NT2/D1 (cell line): Measurements from ENCODE around the gene CAPZB.
"Not testable (repeated sequence)": the region's sequence is repeated elsewhere in the genome, so short reads cannot be mapped to it uniquely, and the experiment has no call there.

Experiments
- SUZ12 ChIP-seq: IDR thresholded peaks from 2 replicates; pipeline ENCODE4 v1.6.1; 2011; ENCODE audit not compliant: insufficient read length, insufficient read depth; ENCODE audit errors: extremely low read depth
- YY1 ChIP-seq: IDR thresholded peaks from 2 replicates; pipeline ENCODE4 v1.6.1; 2011; ENCODE audit not compliant: insufficient read length, insufficient read depth

GRCh38 chr1:19509647-19510046 is 24.3 kb upstream of the CAPZB start:
- TF ChIP-seq SUZ12, YY1: not testable (repeated sequence)
